ENCODE data around the gene PTPRG.

DNA sequence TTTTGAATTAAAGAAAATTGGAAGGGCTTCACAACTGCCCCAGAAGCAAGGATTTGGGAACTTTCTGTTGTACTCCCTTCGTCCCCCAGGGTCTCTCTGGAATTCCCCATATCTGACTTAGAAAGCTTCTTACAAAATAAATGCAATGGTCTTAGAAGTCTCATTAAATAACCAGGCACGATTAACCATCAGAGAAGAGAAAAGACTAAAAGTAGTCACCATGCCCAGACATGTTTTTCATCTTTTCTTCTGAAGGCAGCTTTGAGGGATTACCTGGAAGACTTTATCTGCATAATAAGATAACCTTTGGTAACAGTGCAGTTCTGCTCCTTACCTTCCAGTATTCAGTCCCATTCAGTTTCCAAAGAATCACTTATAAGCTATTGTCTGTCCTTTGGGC lies 135.9 kb downstream of the PTPRG start:
- TF ChIP-seq, protein P1, sequence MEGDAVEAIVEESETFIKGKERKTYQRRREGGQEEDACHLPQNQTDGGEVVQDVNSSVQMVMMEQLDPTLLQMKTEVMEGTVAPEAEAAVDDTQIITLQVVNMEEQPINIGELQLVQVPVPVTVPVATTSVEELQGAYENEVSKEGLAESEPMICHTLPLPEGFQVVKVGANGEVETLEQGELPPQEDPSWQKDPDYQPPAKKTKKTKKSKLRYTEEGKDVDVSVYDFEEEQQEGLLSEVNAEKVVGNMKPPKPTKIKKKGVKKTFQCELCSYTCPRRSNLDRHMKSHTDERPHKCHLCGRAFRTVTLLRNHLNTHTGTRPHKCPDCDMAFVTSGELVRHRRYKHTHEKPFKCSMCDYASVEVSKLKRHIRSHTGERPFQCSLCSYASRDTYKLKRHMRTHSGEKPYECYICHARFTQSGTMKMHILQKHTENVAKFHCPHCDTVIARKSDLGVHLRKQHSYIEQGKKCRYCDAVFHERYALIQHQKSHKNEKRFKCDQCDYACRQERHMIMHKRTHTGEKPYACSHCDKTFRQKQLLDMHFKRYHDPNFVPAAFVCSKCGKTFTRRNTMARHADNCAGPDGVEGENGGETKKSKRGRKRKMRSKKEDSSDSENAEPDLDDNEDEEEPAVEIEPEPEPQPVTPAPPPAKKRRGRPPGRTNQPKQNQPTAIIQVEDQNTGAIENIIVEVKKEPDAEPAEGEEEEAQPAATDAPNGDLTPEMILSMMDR (IDR thresholded peaks at IDR 0.05; ENCODE audit: extremely low read depth in 1 of 2, insufficient read depth in 1 of 2, low read depth in 1 of 2, low read length in 2 of 2): no peak
- TF ChIP-seq POLR2A (IDR thresholded peaks at IDR 0.05; ENCODE audit: low read depth, low read length) (no peak), EZH2 (IDR thresholded peaks at IDR 0.05; ENCODE audit: borderline replicate concordance, low read depth, low read length, severe bottlenecking) (no peak)
